K562 (cell line): ENCODE results near the gene HINT3. TPM values are rescaled to one million over a fixed set of nuclear protein-coding genes. Genes with fewer than 3 reads are reported as not detected.
"Not testable (repeated sequence)": the region's sequence is repeated elsewhere in the genome, so short reads cannot be mapped to it uniquely, and the experiment has no call there.

Source experiments
- ATAC-seq: fragments of 200-7000 bp; cut with Tn5 transposase; 3 replicates; pipeline ENCODE4 v1.9.1; 2020; ENCODE audit warnings: moderate library complexity
- BruUV-seq: library from RNA; stranded (reverse); fragments of 400-500 nt; replicated peaks from 2 replicates; lab custom pipeline; 2021; lab: Mats Ljungman, UMichigan
- CTCF ChIA-PET: fragments of 300-600 bp; formaldehyde crosslinking; extraction: SDS; loops from one replicate; lab custom pipeline; 2021; ENCODE audit warnings: low intra/inter-chr PET ratio; lab: Yijun Ruan, JAX
- POLR2A ChIA-PET: fragments of 300-600, 350-650 bp; sonication (Branson Sonifier 250); formaldehyde crosslinking; extraction: SDS; loops from one replicate; lab custom pipeline; 2021; ENCODE audit warnings: antibody characterized with exemption, inconsistent platforms; lab: Yijun Ruan, JAX
- DNase-seq, 4 experiments: peaks; one replicate each; pipeline versions ENCODE4 v3.0.0 to v3.0.0-alpha.2; 2011 to 2018; ENCODE audit warnings: low spot score in 3 of 4, mixed read lengths in 3 of 4; ENCODE audit errors: extremely low read depth in 1 of 4
- FAIRE-seq: peaks from 2 replicates; lab custom pipeline; 2011; peaks lifted over from hg19 to GRCh38; lab: Jason Lieb, UNC
- H2AFZ ChIP-seq: 2 replicates; pipeline ENCODE4 v1.6.0; 2011; ENCODE audit warnings: low read depth, low read length, control low read depth, inconsistent platforms
- H3K27ac ChIP-seq: fragments of 200-600 bp; 3 replicates; pipeline ENCODE4 v1.8.0; 2011; ENCODE audit warnings: low read depth, mild to moderate bottlenecking, control low read depth, inconsistent platforms, low read length, moderate library complexity, mixed read lengths; ENCODE audit errors: extremely low read depth
- H3K27me3 ChIP-seq, 2 experiments: fragments of 300-600 bp in 1 of 2; 2 replicates in 1 of 2; 3 replicates in 1 of 2; pipeline versions ENCODE4 v1.6.0 to v1.8.0; 2011; ENCODE audit warnings: inconsistent platforms in 2 of 2, low read length in 2 of 2, mild to moderate bottlenecking in 1 of 2, mixed read lengths in 1 of 2, moderate library complexity in 1 of 2; ENCODE audit not compliant: control insufficient read depth in 2 of 2, insufficient read depth in 2 of 2
- H3K36me3 ChIP-seq: fragments of 300-600 bp; 3 replicates; pipeline ENCODE4 v1.8.0; 2011; ENCODE audit warnings: mild to moderate bottlenecking, low read length, inconsistent platforms; ENCODE audit not compliant: control insufficient read depth, insufficient read depth
- H3K4me1 ChIP-seq, 2 experiments: fragments of 200-600 bp in 1 of 2; replicated peaks in 1 of 2; 2 replicates in 1 of 2; 3 replicates in 1 of 2; pipeline versions ENCODE4 v1.5.1 to v1.8.0; 2011; ENCODE audit warnings: inconsistent platforms in 2 of 2, low read length in 2 of 2, mild to moderate bottlenecking in 1 of 2, mixed read lengths in 1 of 2, moderate library complexity in 1 of 2; ENCODE audit not compliant: control insufficient read depth in 2 of 2, insufficient read depth in 2 of 2
- H3K4me2 ChIP-seq: 2 replicates; pipeline ENCODE4 v1.6.1; 2011; ENCODE audit warnings: low read length, control low read depth, inconsistent platforms, mixed read lengths; ENCODE audit not compliant: insufficient read depth
- H3K4me3 ChIP-seq: fragments of 200-600 bp; sonication (generic), shearing (Covaris generic); 2 replicates; pipeline ENCODE4 v1.5.1; 2016; ENCODE audit warnings: control low read depth, inconsistent platforms
- H3K79me2 ChIP-seq: fragments of 200-600 bp; 3 replicates; pipeline ENCODE4 v1.8.0; 2011; ENCODE audit warnings: low read length, inconsistent platforms; ENCODE audit not compliant: control insufficient read depth, insufficient read depth
- H3K9ac ChIP-seq, 2 experiments: 2 replicates each; pipeline versions ENCODE4 v1.6.0 to v1.6.1; 2011; ENCODE audit warnings: low read depth in 2 of 2, low read length in 2 of 2, control low read depth in 1 of 2, inconsistent platforms in 1 of 2, mild to moderate bottlenecking in 1 of 2, mixed read lengths in 1 of 2; ENCODE audit not compliant: insufficient read depth in 1 of 2
- H3K9me1 ChIP-seq: one replicate; pipeline ENCODE4 v1.6.0; 2011; ENCODE audit warnings: inconsistent platforms, mild to moderate bottlenecking, low read length, moderate library complexity; ENCODE audit not compliant: control insufficient read depth, insufficient read depth
- H3K9me3 ChIP-seq: replicated peaks from 2 replicates; pipeline ENCODE4 v1.5.1; 2011; ENCODE audit warnings: low read depth, low read length, inconsistent platforms; ENCODE audit not compliant: control insufficient read depth, insufficient read depth
- H4K20me1 ChIP-seq: replicated peaks from 2 replicates; pipeline ENCODE4 v1.6.1; 2011; ENCODE audit warnings: low read length, inconsistent platforms, mixed read lengths; ENCODE audit not compliant: control insufficient read depth, insufficient read depth
- CBFA2T2 ChIP-seq: fragments of 450-650 bp; conservative IDR thresholded peaks from 2 replicates; pipeline ENCODE4 v1.6.1; 2017; ENCODE audit warnings: mild to moderate bottlenecking
- CBFA2T3 ChIP-seq: fragments of 450-650 bp; IDR thresholded peaks from 2 replicates; pipeline ENCODE4 v1.6.1; 2017
- MEIS2 ChIP-seq: fragments of 450-650 bp; IDR thresholded peaks from 2 replicates; pipeline ENCODE4 v1.6.1; 2014; ENCODE audit warnings: mild to moderate bottlenecking; ENCODE audit not compliant: partially characterized antibody
- PBX2 ChIP-seq, 2 experiments: IDR thresholded peaks in 1 of 2; conservative IDR thresholded peaks in 1 of 2; 2 replicates each; pipeline ENCODE4 v1.6.1; 2016; ENCODE audit warnings: low read depth in 2 of 2, mild to moderate bottlenecking in 1 of 2, missing compliant biosample characterization in 1 of 2, missing genetic modification characterization in 1 of 2, moderate library complexity in 1 of 2
- WGBS: fragments of 100-300 bp; shearing (Covaris generic); methylation state at CpG from one replicate; pipeline ENCODE4 v1.1.6; 2016; ENCODE audit warnings: low coverage, mixed read lengths; ENCODE audit not compliant: insufficient coverage; ENCODE audit errors: missing lambda C conversion rate; 5-methylcytosine and 5-hydroxymethylcytosine counted together
- in situ Hi-C: fragments of 300-500 bp; cut with MboI; formaldehyde crosslinking; loops from 4 replicates; pipeline ENCODE4 v1.15.0; 2018; ENCODE audit warnings: inconsistent platforms, mixed read lengths
- intact Hi-C: fragments of 100-400 bp; cut with micrococcal nuclease; formaldehyde crosslinking; loops from 2 replicates; pipeline ENCODE4 v1.14.2; 2022
- polyA plus RNA-seq, 8 experiments: library from polyadenylated mRNA; depleted of rRNA in 4 of 8; stranded (reverse) in 5 of 8; unstranded in 3 of 8; fragments of >200 nt; fragmentation: Nextera tagmentation in 2 of 8; fragmentation: Illumina TruSeq in 1 of 8; extraction: Ambion mirVana in 2 of 8; extraction: Trizol in 1 of 8; gene quantifications; 2 replicates each; pipeline versions ENCODE4 v1.2.1 to v1.2.3, GENCODE V29; 2011 to 2014; ENCODE audit warnings: inconsistent platforms in 1 of 8, missing spikeins in 1 of 8
- total RNA-seq, 7 experiments: library from RNA; depleted of rRNA in 6 of 7; stranded (reverse); fragments of >200 nt in 6 of 7; fragmentation: Illumina TruSeq in 2 of 7; extraction: Trizol in 2 of 7; gene quantifications; 2 replicates each; pipeline versions ENCODE4 v1.2.1 to v1.2.3, GENCODE V29; 2011 to 2021; ENCODE audit warnings: low replicate concordance in 1 of 7

Gene HINT3
- total and polyA plus RNA-seq, 9 of the 15 experiments (the other 6 are each of a cell fraction or from before 2014, with no cell fraction given): 1.4 to 16.6 (median 10.8) TPM

- TF ChIP-seq CBFA2T2 (0 out of 2 replicates have a peak, but pooled peaks have one; percentile 8), MEIS2 (peak; percentile 21), CBFA2T3 (peak; percentile 25), PBX2 (tag; conservative IDR thresholded peaks at IDR 0.05; ENCODE audit: low read depth) (0 out of 2 replicates have a peak, but pooled peaks have one; percentile 28)
- CTCF ChIA-PET; H3K27me3 ChIP-seq; H3K9ac ChIP-seq; H4K20me1 ChIP-seq; ATAC-seq; intact Hi-C loops; H3K4me1 ChIP-seq; H2AFZ ChIP-seq; H3K4me3 ChIP-seq; BruUV-seq; H3K79me2 ChIP-seq; H3K4me2 ChIP-seq; H3K9me3 ChIP-seq; DNase-seq; H3K27ac ChIP-seq; FAIRE-seq; POLR2A ChIA-PET; H3K9me1 ChIP-seq; in situ Hi-C loops; TF ChIP-seq PBX2 (CRISPR knock-in tag; IDR thresholded peaks at IDR 0.05; ENCODE audit: low read depth): not testable (repeated sequence)
- H3K36me3 ChIP-seq: peaks cover 19% of the 10 kb centered on the region; the same call in 2 of the 3 replicates
- WGBS: 6% methylated on average over 2 of the region's 2 CpGs
These were observed 44.1 kb upstream of the HINT3 start for GRCh38 chr6:125912430-125912829.
